ENCODE data around the gene WDR13. TPM values are rescaled to one million over a fixed set of nuclear protein-coding genes. Genes with fewer than 3 reads are reported as not detected.

Gene WDR13
- total RNA-seq, 1 experiment from 2014 or later, result 28.0 TPM

DNA sequence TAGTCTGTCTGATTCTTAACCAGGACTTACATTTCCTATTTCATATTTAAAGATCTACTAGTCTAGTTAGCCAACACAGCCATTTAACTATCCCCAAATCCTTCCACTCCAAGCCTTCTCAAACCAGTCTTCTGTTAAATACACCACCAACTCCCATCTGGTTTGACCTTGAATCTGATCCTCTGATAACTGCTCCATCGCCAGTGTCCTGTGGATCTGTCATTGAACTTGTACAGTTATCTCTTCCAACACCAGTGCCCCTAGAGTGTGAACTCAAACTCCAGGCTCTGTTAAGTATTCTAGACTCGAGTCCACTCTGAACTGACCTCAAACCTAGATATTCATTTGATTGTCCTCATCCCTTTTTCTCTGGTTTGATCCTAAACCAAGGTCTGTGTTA lies 14.4 kb downstream of the WDR13 start:
- Mint-ChIP-seq H3K36me3 (no peaks in the 10 kb centered on the region), H3K27ac (no peak overlapping the region), H3K27me3 (ENCODE audit: low read depth) (no peaks in the 10 kb centered on the region), H3K4me1 (0 out of 2 replicates have a peak, but pooled peaks cover 6% of the 10 kb centered on the region), H3K4me3 (no peak overlapping the region), H3K9me3 (no peaks in the 10 kb centered on the region)
- no peak for TF ChIP-seq ZNF671 (CRISPR knock-in tag; IDR thresholded peaks at IDR 0.05)
- TF ChIP-seq, protein P1, sequence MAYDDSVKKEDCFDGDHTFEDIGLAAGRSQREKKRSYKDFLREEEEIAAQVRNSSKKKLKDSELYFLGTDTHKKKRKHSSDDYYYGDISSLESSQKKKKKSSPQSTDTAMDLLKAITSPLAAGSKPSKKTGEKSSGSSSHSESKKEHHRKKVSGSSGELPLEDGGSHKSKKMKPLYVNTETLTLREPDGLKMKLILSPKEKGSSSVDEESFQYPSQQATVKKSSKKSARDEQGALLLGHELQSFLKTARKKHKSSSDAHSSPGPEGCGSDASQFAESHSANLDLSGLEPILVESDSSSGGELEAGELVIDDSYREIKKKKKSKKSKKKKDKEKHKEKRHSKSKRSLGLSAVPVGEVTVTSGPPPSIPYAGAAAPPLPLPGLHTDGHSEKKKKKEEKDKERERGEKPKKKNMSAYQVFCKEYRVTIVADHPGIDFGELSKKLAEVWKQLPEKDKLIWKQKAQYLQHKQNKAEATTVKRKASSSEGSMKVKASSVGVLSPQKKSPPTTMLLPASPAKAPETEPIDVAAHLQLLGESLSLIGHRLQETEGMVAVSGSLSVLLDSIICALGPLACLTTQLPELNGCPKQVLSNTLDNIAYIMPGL (CRISPR knock-in tag; IDR thresholded peaks at IDR 0.05), result no peak
- TF ChIP-seq AR (CRISPR knock-in tag; IDR thresholded peaks at IDR 0.05), result no peak
- no peak for TF ChIP-seq ZNF317 (CRISPR knock-in tag; IDR thresholded peaks at IDR 0.05; ENCODE audit: borderline replicate concordance, low read depth)
- TF ChIP-seq, protein P2, sequence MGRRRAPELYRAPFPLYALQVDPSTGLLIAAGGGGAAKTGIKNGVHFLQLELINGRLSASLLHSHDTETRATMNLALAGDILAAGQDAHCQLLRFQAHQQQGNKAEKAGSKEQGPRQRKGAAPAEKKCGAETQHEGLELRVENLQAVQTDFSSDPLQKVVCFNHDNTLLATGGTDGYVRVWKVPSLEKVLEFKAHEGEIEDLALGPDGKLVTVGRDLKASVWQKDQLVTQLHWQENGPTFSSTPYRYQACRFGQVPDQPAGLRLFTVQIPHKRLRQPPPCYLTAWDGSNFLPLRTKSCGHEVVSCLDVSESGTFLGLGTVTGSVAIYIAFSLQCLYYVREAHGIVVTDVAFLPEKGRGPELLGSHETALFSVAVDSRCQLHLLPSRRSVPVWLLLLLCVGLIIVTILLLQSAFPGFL (CRISPR knock-in tag; IDR thresholded peaks at IDR 0.05; ENCODE audit: borderline replicate concordance), result no peak
- no peak for TF ChIP-seq ZNF396 (CRISPR knock-in tag; IDR thresholded peaks at IDR 0.05; ENCODE audit: borderline replicate concordance)
- TF ChIP-seq E2F1 (CRISPR knock-in tag; IDR thresholded peaks at IDR 0.05), result no peak
- TF ChIP-seq ZNF263 (CRISPR knock-in tag; IDR thresholded peaks at IDR 0.05; ENCODE audit: low read depth), result no peak
- TF ChIP-seq TEAD4 (CRISPR knock-in tag; IDR thresholded peaks at IDR 0.05), result no peak
- no peak for TF ChIP-seq HMGA2 (CRISPR knock-in tag; IDR thresholded peaks at IDR 0.05)
- no peak for TF ChIP-seq FOXK1 (CRISPR knock-in tag; IDR thresholded peaks at IDR 0.05)
- TF ChIP-seq, protein P3, sequence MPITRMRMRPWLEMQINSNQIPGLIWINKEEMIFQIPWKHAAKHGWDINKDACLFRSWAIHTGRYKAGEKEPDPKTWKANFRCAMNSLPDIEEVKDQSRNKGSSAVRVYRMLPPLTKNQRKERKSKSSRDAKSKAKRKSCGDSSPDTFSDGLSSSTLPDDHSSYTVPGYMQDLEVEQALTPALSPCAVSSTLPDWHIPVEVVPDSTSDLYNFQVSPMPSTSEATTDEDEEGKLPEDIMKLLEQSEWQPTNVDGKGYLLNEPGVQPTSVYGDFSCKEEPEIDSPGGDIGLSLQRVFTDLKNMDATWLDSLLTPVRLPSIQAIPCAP (CRISPR knock-in tag; IDR thresholded peaks at IDR 0.05), result no peak
- TF ChIP-seq CREM (CRISPR knock-in tag; IDR thresholded peaks at IDR 0.05), result no peak
- no peak for TF ChIP-seq TEAD1 (CRISPR knock-in tag; IDR thresholded peaks at IDR 0.05)
- TF ChIP-seq, protein P4, sequence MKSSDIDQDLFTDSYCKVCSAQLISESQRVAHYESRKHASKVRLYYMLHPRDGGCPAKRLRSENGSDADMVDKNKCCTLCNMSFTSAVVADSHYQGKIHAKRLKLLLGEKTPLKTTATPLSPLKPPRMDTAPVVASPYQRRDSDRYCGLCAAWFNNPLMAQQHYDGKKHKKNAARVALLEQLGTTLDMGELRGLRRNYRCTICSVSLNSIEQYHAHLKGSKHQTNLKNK (CRISPR knock-in tag; IDR thresholded peaks at IDR 0.05), result no peak
- ChIA-PET CTCF (no interaction called here), POLR2A (no interaction called here)
- no peak for ATAC-seq
- DNase-seq (ENCODE audit: low spot score), result no peak

- Mint-ChIP-seq H3K4me1 (0 out of 2 replicates have a peak, but pooled peaks cover 3% of the 10 kb centered on the region), H3K9me3 (no peaks in the 10 kb centered on the region), H3K4me3 (no peak overlapping the region), H3K27ac (no peak overlapping the region), H3K36me3 (no peaks in the 10 kb centered on the region), H3K27me3 (ENCODE audit: low read depth) (no peaks in the 10 kb centered on the region)
- POLR2A ChIA-PET, result no interaction called here
- DNase-seq (ENCODE audit: low spot score), result no peak
- ATAC-seq, result no peak
- CTCF ChIA-PET, result no interaction called here
- TF ChIP-seq CTCF (IDR thresholded peaks at IDR 0.05), result no peak
- TF ChIP-seq ATF6 (CRISPR knock-in tag; IDR thresholded peaks at IDR 0.05), result no peak
- TF ChIP-seq, protein P4 (CRISPR knock-in tag; IDR thresholded peaks at IDR 0.05), result no peak
- TF ChIP-seq, protein P5, sequence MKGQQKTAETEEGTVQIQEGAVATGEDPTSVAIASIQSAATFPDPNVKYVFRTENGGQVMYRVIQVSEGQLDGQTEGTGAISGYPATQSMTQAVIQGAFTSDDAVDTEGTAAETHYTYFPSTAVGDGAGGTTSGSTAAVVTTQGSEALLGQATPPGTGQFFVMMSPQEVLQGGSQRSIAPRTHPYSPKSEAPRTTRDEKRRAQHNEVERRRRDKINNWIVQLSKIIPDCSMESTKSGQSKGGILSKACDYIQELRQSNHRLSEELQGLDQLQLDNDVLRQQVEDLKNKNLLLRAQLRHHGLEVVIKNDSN (CRISPR knock-in tag; IDR thresholded peaks at IDR 0.05), result no peak
- TF ChIP-seq MYBL2 (CRISPR knock-in tag; IDR thresholded peaks at IDR 0.05), result no peak
- no peak for TF ChIP-seq ZNF396 (CRISPR knock-in tag; IDR thresholded peaks at IDR 0.05; ENCODE audit: borderline replicate concordance)
Measured at GRCh38 chrX:48613502-48614160, 16.3 kb downstream of the WDR13 start.
